HCT116 (cell line): ENCODE measurements around the gene SMNDC1. TPM values are rescaled to one million over a fixed set of nuclear protein-coding genes. Genes with fewer than 3 reads are reported as not detected.

Source experiments
- ATAC-seq: fragments of 200-7000 bp; cut with Tn5 transposase; 2 replicates; pipeline ENCODE4 v1.9.1; 2020; ENCODE audit warnings: mild to moderate bottlenecking, moderate library complexity
- BruUV-seq: library from RNA; stranded (reverse); fragments of 400-500 nt; replicated peaks from 2 replicates; lab custom pipeline; 2021; lab: Mats Ljungman, UMichigan
- CTCF ChIA-PET: fragments of 300-600 bp; sonication (Branson Sonifier 250); formaldehyde crosslinking; loops from one replicate; lab custom pipeline; 2021; ENCODE audit warnings: antibody characterized with exemption; lab: Charles Lee
- POLR2A ChIA-PET: fragments of 300-600, 350-600 bp; sonication (Branson Sonifier 250); formaldehyde crosslinking; loops from one replicate; lab custom pipeline; 2021; ENCODE audit warnings: antibody characterized with exemption; lab: Charles Lee
- RAD21 ChIA-PET, 2 experiments: fragments of 300-600 bp; sonication (Branson Sonifier 250); formaldehyde crosslinking; loops; one replicate each; lab custom pipeline; 2023; ENCODE audit warnings: low total read pairs in 2 of 2; ENCODE audit not compliant: uncharacterized antibody in 2 of 2, unreplicated experiment in 2 of 2, low non-redundant PET in 1 of 2; lab: Charles Lee
- DNase-seq: peaks from one replicate; pipeline ENCODE4 v3.0.0-alpha.2; 2010; ENCODE audit warnings: low read depth, low spot score
- H2AFZ ChIP-seq: fragments of 200-600 bp; shearing (Covaris generic), sonication (generic); 2 replicates; pipeline ENCODE4 v1.6.1; 2017; ENCODE audit warnings: low read depth, mixed run types, mixed read lengths, antibody characterized with exemption, low read length; ENCODE audit not compliant: poor library complexity, severe bottlenecking
- H3K27ac ChIP-seq: 2 replicates; pipeline ENCODE4 v1.5.1; 2012; ENCODE audit warnings: low read depth, low read length
- H3K27me3 ChIP-seq: fragments of 200-600 bp; sonication (generic); 2 replicates; pipeline ENCODE4 v1.6.1; 2016; ENCODE audit warnings: mixed run types, low read length, mixed read lengths; ENCODE audit not compliant: insufficient read depth
- H3K36me3 ChIP-seq, 2 experiments: fragments of 200-500 bp in 1 of 2; fragments of 200-600 bp in 1 of 2; sonication (Bioruptor generic) in 1 of 2; sonication (generic) in 1 of 2; 2 replicates each; pipeline versions ENCODE4 v1.5.1 to v1.6.1; 2014 to 2016; ENCODE audit warnings: low read length in 2 of 2, inconsistent platforms in 1 of 2, mixed read lengths in 1 of 2, mixed run types in 1 of 2; ENCODE audit not compliant: insufficient read depth in 2 of 2, control insufficient read depth in 1 of 2
- H3K4me1 ChIP-seq, 2 experiments: fragments of 200-600 bp in 1 of 2; sonication (generic) in 1 of 2; 2 replicates each; pipeline versions ENCODE4 v1.5.1 to v1.6.1; 2012 to 2017; ENCODE audit warnings: low read length in 2 of 2, inconsistent platforms in 1 of 2, mild to moderate bottlenecking in 1 of 2, mixed read lengths in 1 of 2, mixed run types in 1 of 2, moderate library complexity in 1 of 2; ENCODE audit not compliant: insufficient read depth in 2 of 2, control insufficient read depth in 1 of 2
- H3K4me2 ChIP-seq: fragments of 200-600 bp; sonication (generic); 2 replicates; pipeline ENCODE4 v1.6.1; 2017; ENCODE audit warnings: mixed run types, low read length, mixed read lengths
- H3K4me3 ChIP-seq, 2 experiments: fragments of 200-600 bp in 1 of 2; sonication (generic) in 1 of 2; replicated peaks in 1 of 2; 2 replicates each; pipeline ENCODE4 v1.5.1; 2011 to 2016; ENCODE audit warnings: low read length in 2 of 2, control low read depth in 1 of 2, low read depth in 1 of 2, mild to moderate bottlenecking in 1 of 2, mixed read lengths in 1 of 2, mixed run types in 1 of 2
- H3K79me2 ChIP-seq: fragments of 200-600 bp; sonication (generic); 2 replicates; pipeline ENCODE4 v1.6.1; 2017; ENCODE audit warnings: mild to moderate bottlenecking, mixed run types, low read length, moderate library complexity, mixed read lengths; ENCODE audit not compliant: insufficient read depth
- H3K9ac ChIP-seq: fragments of 200-600 bp; sonication (generic); 2 replicates; pipeline ENCODE4 v1.6.1; 2016; ENCODE audit warnings: low read length, mixed read lengths
- H3K9me2 ChIP-seq: fragments of 200-600 bp; sonication (generic), shearing (Covaris generic); 2 replicates; pipeline ENCODE4 v1.6.1; 2017; ENCODE audit warnings: mixed run types, mild to moderate bottlenecking, moderate library complexity; ENCODE audit not compliant: insufficient read depth
- H3K9me3 ChIP-seq, 2 experiments: fragments of 200-500 bp in 1 of 2; fragments of 200-600 bp in 1 of 2; sonication (Bioruptor generic) in 1 of 2; sonication (generic) in 1 of 2; 2 replicates each; pipeline ENCODE4 v1.6.1; 2014 to 2017; ENCODE audit warnings: low read length in 2 of 2, mixed read lengths in 2 of 2, inconsistent platforms in 1 of 2, low read depth in 1 of 2, mild to moderate bottlenecking in 1 of 2, mixed run types in 1 of 2, moderate library complexity in 1 of 2; ENCODE audit not compliant: control insufficient read depth in 1 of 2, insufficient read depth in 1 of 2
- H4K20me1 ChIP-seq: fragments of 200-600 bp; sonication (generic), shearing (Covaris generic); 2 replicates; pipeline ENCODE4 v1.6.1; 2017; ENCODE audit warnings: mixed run types, mild to moderate bottlenecking, moderate library complexity; ENCODE audit not compliant: insufficient read depth
- CBX3 ChIP-seq: IDR thresholded peaks from 2 replicates; pipeline ENCODE4 v1.6.1; 2012; ENCODE audit warnings: low read depth
- CEBPB ChIP-seq: IDR thresholded peaks from 2 replicates; pipeline ENCODE4 v1.6.1; 2012; ENCODE audit warnings: low read depth
- CTCF ChIP-seq, 3 experiments: fragments of 200-600 bp in 1 of 3; sonication (generic) in 1 of 3; IDR thresholded peaks in 2 of 3; conservative IDR thresholded peaks in 1 of 3; 2 replicates each; pipeline ENCODE4 v1.5.1; 2012 to 2017; ENCODE audit warnings: low read depth in 2 of 3, low read length in 2 of 3, antibody characterized with exemption in 1 of 3, borderline replicate concordance in 1 of 3, control low read depth in 1 of 3, mild to moderate bottlenecking in 1 of 3, mixed read lengths in 1 of 3, mixed run types in 1 of 3, moderate library complexity in 1 of 3; ENCODE audit not compliant: insufficient read depth in 1 of 3
- EGR1 ChIP-seq: IDR thresholded peaks from 2 replicates; pipeline ENCODE4 v1.6.1; 2012; ENCODE audit warnings: low read depth
- EZH2 ChIP-seq: fragments of 200-600 bp; sonication (generic); IDR thresholded peaks from 2 replicates; pipeline ENCODE4 v1.6.1; 2017; ENCODE audit warnings: antibody characterized with exemption, mixed run types
- JUND ChIP-seq: IDR thresholded peaks from 2 replicates; pipeline ENCODE4 v1.6.1; 2012
- POLR2A ChIP-seq: IDR thresholded peaks from 2 replicates; pipeline ENCODE4 v1.7.0; 2011; ENCODE audit warnings: borderline replicate concordance; ENCODE audit not compliant: insufficient read depth, insufficient read length; ENCODE audit errors: extremely low read depth
- REST ChIP-seq: IDR thresholded peaks from 2 replicates; pipeline ENCODE4 v1.6.1; 2012; ENCODE audit warnings: low read depth
- SIN3A ChIP-seq: IDR thresholded peaks from 2 replicates; pipeline ENCODE4 v1.6.1; 2012; ENCODE audit warnings: low read depth
- SP1 ChIP-seq: IDR thresholded peaks from 2 replicates; pipeline ENCODE4 v1.6.1; 2012; ENCODE audit warnings: low read depth
- TCF7L2 ChIP-seq: IDR thresholded peaks from 2 replicates; pipeline ENCODE4 v1.7.0; 2011; ENCODE audit warnings: borderline replicate concordance, inconsistent platforms; ENCODE audit not compliant: insufficient read depth, insufficient read length; ENCODE audit errors: extremely low read depth
- ZFX ChIP-seq: fragments of 450-650 bp; IDR thresholded peaks from 2 replicates; pipeline ENCODE4 v1.6.1; 2017
- ZNF274 ChIP-seq: fragments of 200-500 bp; sonication (Bioruptor generic); IDR thresholded peaks from 2 replicates; pipeline ENCODE4 v1.6.1; 2014; ENCODE audit warnings: mild to moderate bottlenecking, low read depth, low read length, inconsistent platforms
- intact Hi-C: fragments of 100-400 bp; cut with micrococcal nuclease; formaldehyde crosslinking; loops from 2 replicates; pipeline ENCODE4 v1.10.0; 2022
- total RNA-seq: library from RNA; stranded (reverse); gene quantifications from one replicate; pipeline ENCODE4 v1.2.1, GENCODE V29; 2021; ENCODE audit not compliant: unreplicated experiment

Gene SMNDC1
- total RNA-seq, 1 experiment from 2014 or later = 61.7 TPM

- Histone ChIP-seq H4K20me1 (no peaks in the 10 kb centered on the region), H3K36me3 (no peaks in the 10 kb centered on the region)
- BruUV-seq = no TSS peak
- CTCF ChIA-PET = interaction anchor here (1.7 to 1.8 kb wide), 2 partner anchors 131 to 136 kb away, joined by 3 to 4 read pairs; no protein-coding TSS in a partner anchor
- TF ChIP-seq ZFX (no peak), POLR2A (no peak), TCF7L2 (no peak)
- TF ChIP-seq, all 23 proteins: peak for 0
- peaks cover 4 to 8% of the 10 kb centered on the region in 2 experiments; a peak in 2 of 4 replicates for H3K4me1 ChIP-seq
- H3K9me2 ChIP-seq = no peaks in the 10 kb centered on the region
- H3K27ac ChIP-seq = no peak overlapping the region
- intact Hi-C loops = no loop called here
- ATAC-seq (no peak), DNase-seq (no peak)
- H3K4me3 ChIP-seq = no peak overlapping the region
- RAD21 ChIA-PET = interaction anchor here in 1 of 2 experiments (0.7 kb wide), 1 partner anchor 231 kb away, joined by 3 read pairs; no protein-coding TSS in a partner anchor
- no peak overlapping the region for H2AFZ ChIP-seq
- no peaks in the 10 kb centered on the region for H3K27me3 ChIP-seq
- H3K9me3 ChIP-seq = no peaks in the 10 kb centered on the region
- no peak overlapping the region for H3K9ac ChIP-seq
- no peak overlapping the region for H3K4me2 ChIP-seq
- POLR2A ChIA-PET = no interaction called here
- H3K79me2 ChIP-seq = no peaks in the 10 kb centered on the region
These were observed 35.1 kb downstream of the SMNDC1 start for GRCh38 chr10:110269374-110270318.

- Histone ChIP-seq H3K27ac (no peak overlapping the region), H3K27me3 (no peaks in the 10 kb centered on the region), H3K9me3 (no peaks in the 10 kb centered on the region), H3K9me2 (no peaks in the 10 kb centered on the region), H2AFZ (no peak overlapping the region), H3K4me2 (no peak overlapping the region), H3K4me1 (peaks cover under 1 to 4% of the 10 kb centered on the region in 2 experiments; a peak in 1 of 4 replicates), H3K4me3 (no peak overlapping the region), H3K36me3 (no peaks in the 10 kb centered on the region), H3K9ac (no peak overlapping the region), H4K20me1 (no peaks in the 10 kb centered on the region), H3K79me2 (no peaks in the 10 kb centered on the region)
- ChIA-PET CTCF (interaction anchor here (1.7 to 1.8 kb wide), 2 partner anchors 131 to 135 kb away, joined by 3 to 4 read pairs; no protein-coding TSS in a partner anchor), RAD21 (interaction anchor here in 1 of 2 experiments (0.7 kb wide), 1 partner anchor 232 kb away, joined by 3 read pairs; no protein-coding TSS in a partner anchor), POLR2A (no interaction called here)
- ATAC-seq (no peak), DNase-seq (no peak)
- no TSS peak for BruUV-seq
- intact Hi-C loops = no loop called here
- TF ChIP-seq REST (no peak), SIN3A (no peak), TCF7L2 (no peak), EGR1 (no peak), SP1 (no peak), CTCF (IDR thresholded peaks at IDR 0.05 in 2 of 3, conservative IDR thresholded peaks at IDR 0.05 in 1 of 3; ENCODE audit: borderline replicate concordance in 1 of 3, insufficient read depth in 1 of 3, low read depth in 2 of 3, low read length in 2 of 3) (no peak), JUND (no peak), EZH2 (no peak), CBX3 (no peak), ZNF274 (no peak), CEBPB (no peak)
These were observed 35.7 kb downstream of the SMNDC1 start for GRCh38 chr10:110268971-110269370.
